ENCODE results near the gene SPRR1B.

Gene SPRR1B

GRCh38 chr1:153058826-153059784 lies 28.1 kb downstream of the SPRR1B start:
- H3K4me3 ChIP-seq (ENCODE audit: control insufficient read depth in 1 of 7, extremely low read depth in 1 of 7, insufficient read depth in 4 of 7, low read depth in 2 of 7, low read length in 6 of 7), result no peak overlapping the region
- no peaks in the 10 kb centered on the region for H3K9me3 ChIP-seq (ENCODE audit: control extremely low read depth in 1 of 5, control insufficient read depth in 4 of 5, insufficient read depth in 2 of 5, low read depth in 1 of 5, low read length in 4 of 5)
- 35% methylated on average over 3 of the region's 6 CpGs for WGBS (ENCODE audit: insufficient coverage)
- H3K27me3 ChIP-seq (replicated peaks in 2 of 5; ENCODE audit: control insufficient read depth in 4 of 5, insufficient read depth in 5 of 5, low read length in 4 of 5), result peaks cover 0 to 3% (median 1%) of the 10 kb centered on the region in 5 experiments
- H3K27ac ChIP-seq (ENCODE audit: insufficient read depth in 1 of 2, low read depth in 1 of 2, low read length in 2 of 2, poor library complexity in 1 of 2, severe bottlenecking in 2 of 2), result no peak overlapping the region
- no peaks in the 10 kb centered on the region for H3K36me3 ChIP-seq (ENCODE audit: control insufficient read depth in 4 of 4, insufficient read depth in 4 of 4, low read length in 3 of 4)
- ChIA-PET CTCF (no interaction called here), POLR2A (no interaction called here)
- peaks cover 0 to 8% (median 0%) of the 10 kb centered on the region in 4 experiments for H3K4me1 ChIP-seq (ENCODE audit: control extremely low read depth in 1 of 4, control insufficient read depth in 4 of 4, insufficient read depth in 4 of 4, low read length in 3 of 4)
- DNase-seq, result peak; percentile 59 to 91 (median 71)

GRCh38 chr1:153070243-153070642 lies 39.2 kb downstream of the SPRR1B start:
- 100% methylated on average over 1 of the region's 2 CpGs for WGBS (ENCODE audit: insufficient coverage)
- Histone ChIP-seq H3K36me3 (ENCODE audit: control insufficient read depth in 4 of 4, insufficient read depth in 4 of 4, low read length in 3 of 4) (no peaks in the 10 kb centered on the region), H3K4me1 (ENCODE audit: control extremely low read depth in 1 of 4, control insufficient read depth in 4 of 4, insufficient read depth in 4 of 4, low read length in 3 of 4) (no peaks in the 10 kb centered on the region), H3K4me3 (ENCODE audit: control insufficient read depth in 1 of 7, extremely low read depth in 1 of 7, insufficient read depth in 4 of 7, low read depth in 2 of 7, low read length in 6 of 7) (no peak overlapping the region), H3K9me3 (ENCODE audit: control extremely low read depth in 1 of 5, control insufficient read depth in 4 of 5, insufficient read depth in 2 of 5, low read depth in 1 of 5, low read length in 4 of 5) (no peaks in the 10 kb centered on the region), H3K27ac (ENCODE audit: insufficient read depth in 1 of 2, low read depth in 1 of 2, low read length in 2 of 2, poor library complexity in 1 of 2, severe bottlenecking in 2 of 2) (no peak overlapping the region), H3K27me3 (replicated peaks in 2 of 5; ENCODE audit: control insufficient read depth in 4 of 5, insufficient read depth in 5 of 5, low read length in 4 of 5) (peaks cover 0 to 1% (median 0%) of the 10 kb centered on the region in 5 experiments)
- no peak for DNase-seq
- ChIA-PET POLR2A (no interaction called here), CTCF (no interaction called here)

DNA sequence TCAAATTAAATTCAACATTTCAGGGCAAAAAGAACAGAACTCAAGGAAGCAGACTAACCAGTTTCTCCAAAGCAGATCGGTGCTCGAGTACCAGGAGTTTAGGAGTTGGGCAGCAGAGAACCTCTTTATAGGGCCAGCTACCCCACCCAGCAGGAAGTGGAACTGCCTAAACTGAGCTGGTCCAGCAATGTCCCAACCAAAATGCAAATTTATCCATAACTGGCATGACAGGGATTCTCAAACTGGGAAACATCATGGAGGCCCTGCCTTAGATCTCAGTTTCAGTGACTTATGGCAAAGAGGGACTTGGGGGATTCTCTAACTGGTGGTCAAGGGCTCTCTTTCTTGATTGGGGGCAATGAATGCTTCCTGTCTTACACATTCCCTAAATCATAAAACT lies 40.5 kb downstream of the SPRR1B start, which contains the start of gene SPRR2B:
Gene SPRR2B (minus strand): TSS at position 101 of the 400 bp plus-strand sequence. CDS start 772 bp downstream, outside the sequence.
- Histone ChIP-seq H3K9me3 (ENCODE audit: control extremely low read depth in 1 of 5, control insufficient read depth in 4 of 5, insufficient read depth in 2 of 5, low read depth in 1 of 5, low read length in 4 of 5) (no peaks in the 10 kb centered on the region), H3K4me3 (ENCODE audit: control insufficient read depth in 1 of 7, extremely low read depth in 1 of 7, insufficient read depth in 4 of 7, low read depth in 2 of 7, low read length in 6 of 7) (no peak within 1 kb of the TSS), H3K4me1 (ENCODE audit: control extremely low read depth in 1 of 4, control insufficient read depth in 4 of 4, insufficient read depth in 4 of 4, low read length in 3 of 4) (no peaks in the 10 kb centered on the region), H3K27me3 (replicated peaks in 2 of 5; ENCODE audit: control insufficient read depth in 4 of 5, insufficient read depth in 5 of 5, low read length in 4 of 5) (no peaks in the 10 kb centered on the region), H3K36me3 (ENCODE audit: control insufficient read depth in 4 of 4, insufficient read depth in 4 of 4, low read length in 3 of 4) (no peaks in the 10 kb centered on the region), H3K27ac (ENCODE audit: insufficient read depth in 1 of 2, low read depth in 1 of 2, low read length in 2 of 2, poor library complexity in 1 of 2, severe bottlenecking in 2 of 2) (no peak within 1 kb of the TSS)
- DNase-seq, result no peak
- ChIA-PET POLR2A (no interaction called here), CTCF (no interaction called here)
- WGBS (ENCODE audit: insufficient coverage), result 83% methylated on average over 1 of the region's 2 CpGs

DNA sequence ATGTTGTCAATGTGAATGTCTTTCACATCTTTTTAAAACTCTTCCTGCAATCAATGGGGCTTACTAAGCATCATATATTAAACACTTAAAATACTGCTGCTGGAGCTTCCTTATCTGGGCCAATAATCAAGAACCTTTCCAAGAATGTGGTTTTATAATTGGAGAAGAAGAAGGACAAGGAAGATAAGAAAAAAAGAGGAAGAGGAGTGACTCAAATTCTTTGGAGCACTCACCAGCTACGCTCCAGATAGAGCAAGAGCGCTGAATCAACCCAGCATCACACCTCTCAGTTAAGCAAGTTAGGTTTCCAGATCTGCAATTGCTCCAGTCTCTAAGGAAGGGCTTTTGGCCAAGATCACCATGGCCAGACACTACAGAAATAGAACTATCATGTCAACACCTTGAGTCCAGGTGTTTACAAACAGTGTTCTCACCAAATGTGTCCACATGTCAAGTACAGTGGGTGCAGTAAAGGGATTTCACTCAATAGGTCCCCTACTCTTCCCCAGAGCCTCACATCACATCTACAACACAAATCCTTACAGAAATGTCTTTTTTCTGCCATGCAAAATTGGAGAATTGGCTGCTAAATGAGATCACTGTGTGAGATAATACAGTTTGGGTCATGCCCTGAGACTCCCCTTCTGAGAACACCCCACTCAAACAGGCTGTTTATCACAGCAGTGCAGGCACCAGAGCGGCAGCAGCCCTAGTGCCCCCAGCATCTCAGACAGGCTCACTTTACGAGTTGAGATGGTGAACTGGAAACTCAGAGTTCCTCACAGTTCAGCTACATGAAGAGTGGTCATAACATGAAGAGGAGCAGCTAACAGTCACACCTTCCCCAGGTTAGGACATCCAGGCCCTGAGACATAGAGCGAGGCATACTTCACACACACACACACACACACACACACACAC lies 42.1 kb downstream of the SPRR1B start:
- Histone ChIP-seq H3K27me3 (replicated peaks in 2 of 5; ENCODE audit: control insufficient read depth in 4 of 5, insufficient read depth in 5 of 5, low read length in 4 of 5) (no peaks in the 10 kb centered on the region), H3K9me3 (ENCODE audit: control extremely low read depth in 1 of 5, control insufficient read depth in 4 of 5, insufficient read depth in 2 of 5, low read depth in 1 of 5, low read length in 4 of 5) (no peaks in the 10 kb centered on the region), H3K36me3 (ENCODE audit: control insufficient read depth in 4 of 4, insufficient read depth in 4 of 4, low read length in 3 of 4) (no peaks in the 10 kb centered on the region), H3K27ac (ENCODE audit: insufficient read depth in 1 of 2, low read depth in 1 of 2, low read length in 2 of 2, poor library complexity in 1 of 2, severe bottlenecking in 2 of 2) (no peak overlapping the region), H3K4me1 (ENCODE audit: control extremely low read depth in 1 of 4, control insufficient read depth in 4 of 4, insufficient read depth in 4 of 4, low read length in 3 of 4) (no peaks in the 10 kb centered on the region), H3K4me3 (ENCODE audit: control insufficient read depth in 1 of 7, extremely low read depth in 1 of 7, insufficient read depth in 4 of 7, low read depth in 2 of 7, low read length in 6 of 7) (no peak overlapping the region)
- peak in 1 of 3 donors; percentile 3 for DNase-seq
- 83% methylated on average over 1 of the region's 5 CpGs for WGBS (ENCODE audit: insufficient coverage)
- ChIA-PET CTCF (no interaction called here), POLR2A (no interaction called here)

DNA sequence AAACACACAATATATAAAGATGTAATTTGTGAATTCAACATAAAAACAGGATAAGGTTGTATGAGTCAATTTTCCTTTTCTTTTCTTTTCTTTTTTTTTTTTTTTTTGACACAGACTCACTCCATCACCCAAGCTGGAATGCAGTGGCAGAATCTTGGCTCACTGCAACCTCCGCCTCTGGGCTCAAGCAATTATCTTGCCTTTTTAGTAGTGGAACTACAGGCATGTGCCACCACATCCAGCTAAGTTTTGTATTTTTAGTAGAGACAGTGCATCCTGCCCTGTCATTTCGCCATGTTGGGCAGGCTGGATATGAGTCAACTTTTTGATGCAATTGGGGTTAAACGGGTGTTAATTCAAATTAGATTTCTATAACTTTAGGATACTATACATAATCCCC lies 50.7 kb downstream of the SPRR1B start:
- H3K36me3 ChIP-seq (ENCODE audit: control insufficient read depth in 4 of 4, insufficient read depth in 4 of 4, low read length in 3 of 4), result no peaks in the 10 kb centered on the region
- no peak overlapping the region for H3K27ac ChIP-seq (ENCODE audit: insufficient read depth in 1 of 2, low read depth in 1 of 2, low read length in 2 of 2, poor library complexity in 1 of 2, severe bottlenecking in 2 of 2)
- H3K27me3 ChIP-seq (replicated peaks in 2 of 5; ENCODE audit: control insufficient read depth in 4 of 5, insufficient read depth in 5 of 5, low read length in 4 of 5), result no peaks in the 10 kb centered on the region
- 100% methylated on average over 1 of the region's 3 CpGs for WGBS (ENCODE audit: insufficient coverage)
- H3K4me3 ChIP-seq (ENCODE audit: control insufficient read depth in 1 of 7, extremely low read depth in 1 of 7, insufficient read depth in 4 of 7, low read depth in 2 of 7, low read length in 6 of 7), result no peak overlapping the region
- DNase-seq, result no peak
- ChIA-PET CTCF (no interaction called here), POLR2A (no interaction called here)
- H3K9me3 ChIP-seq (ENCODE audit: control extremely low read depth in 1 of 5, control insufficient read depth in 4 of 5, insufficient read depth in 2 of 5, low read depth in 1 of 5, low read length in 4 of 5), result peaks cover 0 to 6% (median 2%) of the 10 kb centered on the region in 5 experiments
- H3K4me1 ChIP-seq (ENCODE audit: control extremely low read depth in 1 of 4, control insufficient read depth in 4 of 4, insufficient read depth in 4 of 4, low read length in 3 of 4), result no peaks in the 10 kb centered on the region
